Measurements from ENCODE around the gene SLC46A3. TPM values are rescaled to one million over a fixed set of nuclear protein-coding genes. Genes with fewer than 3 reads are reported as not detected.
A peak's percentile ranks its signal among the peaks of the same experiment; 100 is the strongest.

The SLC46A3 gene
- total and polyA plus RNA-seq, 2 of the 13 experiments (the other 11 are each of a cell fraction or from before 2014, with no cell fraction given): not detected

GRCh38 chr13:28658796-28659620 lies 59.8 kb downstream of the SLC46A3 start, which contains the start of gene POMP (continued):
- 0 out of 2 replicates have a peak, but pooled peaks have one; percentile 27 for TF ChIP-seq ZNF12 (CRISPR knock-in tag; IDR thresholded peaks at IDR 0.05)
- peak; percentile 67 for TF ChIP-seq ARID5B (CRISPR knock-in tag; IDR thresholded peaks at IDR 0.05)
- no peak for TF ChIP-seq ZFP90 (CRISPR knock-in tag; IDR thresholded peaks at IDR 0.05; ENCODE audit: borderline replicate concordance)
- TF ChIP-seq ZNF556 (CRISPR knock-in tag; IDR thresholded peaks at IDR 0.05; ENCODE audit: borderline replicate concordance): peak; percentile 94; the same call in 1 of the 2 replicates
- TF ChIP-seq MLLT10 (CRISPR knock-in tag; IDR thresholded peaks at IDR 0.05): no peak
- peak; percentile 96 for TF ChIP-seq SPEN (CRISPR knock-in tag; IDR thresholded peaks at IDR 0.05; ENCODE audit: low read depth)
- TF ChIP-seq CCDC6 (CRISPR knock-in tag; IDR thresholded peaks at IDR 0.05): peak; percentile 74; the same call in 1 of the 2 replicates
- TF ChIP-seq ZNF142 (CRISPR knock-in tag; IDR thresholded peaks at IDR 0.05): no peak
- no peak for TF ChIP-seq SMARCC2 (IDR thresholded peaks at IDR 0.05)
- TF ChIP-seq CREBL2 (CRISPR knock-in tag; IDR thresholded peaks at IDR 0.05; ENCODE audit: borderline replicate concordance): no peak
- no peak for TF ChIP-seq MLXIP (CRISPR knock-in tag; IDR thresholded peaks at IDR 0.05; ENCODE audit: borderline replicate concordance)
- peak; percentile 35; the same call in 1 of the 2 replicates for TF ChIP-seq ZNF709 (CRISPR knock-in tag; IDR thresholded peaks at IDR 0.05)
- TF ChIP-seq ZNF253 (CRISPR knock-in tag; IDR thresholded peaks at IDR 0.05; ENCODE audit: borderline replicate concordance): no peak
- no peak for TF ChIP-seq CREB3 (CRISPR knock-in tag; IDR thresholded peaks at IDR 0.05)
